ENCODE data around the gene RYR3.

- TF ChIP-seq CTCF (IDR thresholded peaks at IDR 0.05; ENCODE audit: low read depth, low read length, poor library complexity, severe bottlenecking) (no peak), EZH2phosphoT487 (IDR thresholded peaks at IDR 0.05; ENCODE audit: borderline replicate concordance, low read length) (no peak)
Measured at GRCh38 chr15:33569036-33569435, 258.3 kb downstream of the RYR3 start.

All from DOHH2 (cell line).